Measurements from ENCODE around the gene ZNF25.
"Not testable (repeated sequence)": the region's sequence is repeated elsewhere in the genome, so short reads cannot be mapped to it uniquely, and the experiment has no call there.

The ZNF25 gene

GRCh38 chr10:37937864-37938263 is 38.6 kb downstream of the ZNF25 start:
- DNase-seq = no peak

GRCh38 chr10:37934791-37935190 is 41.7 kb downstream of the ZNF25 start:
- no peak for DNase-seq

GRCh38 chr10:37930423-37930822 is 46.0 kb downstream of the ZNF25 start:
- DNase-seq = no peak

- not testable (repeated sequence) for DNase-seq
Measured at GRCh38 chr10:37908165-37908564, 68.3 kb downstream of the ZNF25 start.

- DNase-seq = no peak
Measured at GRCh38 chr10:37906382-37906781, 70.1 kb downstream of the ZNF25 start.
